ENCODE measurements around the gene PIGP. TPM values are rescaled to one million over a fixed set of nuclear protein-coding genes. Genes with fewer than 3 reads are reported as not detected.

PIGP gene
- total RNA-seq, 3 donors from 2014 or later (not counting 1 experiment from before 2014, with no cell fraction given): 6.5 to 10.4 (median 8.5) TPM

- WGBS (ENCODE audit: insufficient coverage): 78% methylated on average over 4 of the region's 4 CpGs
- no peaks in the 10 kb centered on the region for H3K27me3 ChIP-seq (ENCODE audit: control insufficient read depth, insufficient read depth, low read length)
- Mint-ChIP-seq H3K36me3 (no peaks in the 10 kb centered on the region), H3K4me1 (no peaks in the 10 kb centered on the region), H3K4me3 (no peak overlapping the region), H3K27ac (no peak overlapping the region), H3K9me3 (no peaks in the 10 kb centered on the region), H3K27me3 (ENCODE audit: low read depth in 2 of 2) (peaks cover 0 to 2% of the 10 kb centered on the region in 2 donors)
- H3K9me3 ChIP-seq (ENCODE audit: control insufficient read depth, insufficient read depth, low read length): no peaks in the 10 kb centered on the region
- no peaks in the 10 kb centered on the region for H3K36me3 ChIP-seq (ENCODE audit: control insufficient read depth, insufficient read depth, low read length)
- no peak overlapping the region for H3K4me3 ChIP-seq (ENCODE audit: low read length)
- DNase-seq: no peak
- H3K4me1 ChIP-seq (ENCODE audit: control insufficient read depth, insufficient read depth, low read length): no peaks in the 10 kb centered on the region
- intact Hi-C loops (cut with micrococcal nuclease): no loop called here
- ATAC-seq: no peak
- no peak overlapping the region for H3K27ac ChIP-seq (ENCODE audit: low read length)
- TF ChIP-seq CTCF (IDR thresholded peaks at IDR 0.05): no peak
These were observed 39.9 kb downstream of the PIGP start for GRCh38 chr21:37032877-37033471.

GRCh38 chr21:37032293-37032692, 40.6 kb downstream of the PIGP start:
- intact Hi-C loops (cut with micrococcal nuclease): no loop called here
- H3K4me1 Mint-ChIP-seq: no peaks in the 10 kb centered on the region
- Histone ChIP-seq H3K9me3 (ENCODE audit: control insufficient read depth, insufficient read depth, low read length) (no peaks in the 10 kb centered on the region), H3K27me3 (ENCODE audit: control insufficient read depth, insufficient read depth, low read length) (no peaks in the 10 kb centered on the region), H3K4me3 (ENCODE audit: low read length) (no peak overlapping the region), H3K36me3 (ENCODE audit: control insufficient read depth, insufficient read depth, low read length) (no peaks in the 10 kb centered on the region), H3K4me1 (ENCODE audit: control insufficient read depth, insufficient read depth, low read length) (no peaks in the 10 kb centered on the region), H3K27ac (ENCODE audit: low read length) (no peak overlapping the region)
- no peak for TF ChIP-seq CTCF (IDR thresholded peaks at IDR 0.05)
- H3K36me3 Mint-ChIP-seq: no peaks in the 10 kb centered on the region
- no peak for DNase-seq
- H3K27ac Mint-ChIP-seq: no peak overlapping the region
- peaks cover 0 to 2% of the 10 kb centered on the region in 2 donors for H3K27me3 Mint-ChIP-seq (ENCODE audit: low read depth in 2 of 2)
- no peaks in the 10 kb centered on the region for H3K9me3 Mint-ChIP-seq
- no peak overlapping the region for H3K4me3 Mint-ChIP-seq
- no peak for ATAC-seq
- WGBS (ENCODE audit: insufficient coverage): 81% methylated on average over 4 of the region's 5 CpGs

- H3K4me3 ChIP-seq (ENCODE audit: low read length): no peak overlapping the region
- Mint-ChIP-seq H3K27me3 (ENCODE audit: low read depth in 2 of 2) (peaks cover 5 to 9% of the 10 kb centered on the region in 2 donors), H3K9me3 (no peaks in the 10 kb centered on the region), H3K27ac (no peak overlapping the region), H3K36me3 (no peaks in the 10 kb centered on the region), H3K4me1 (no peaks in the 10 kb centered on the region), H3K4me3 (no peak overlapping the region)
- H3K36me3 ChIP-seq (ENCODE audit: control insufficient read depth, insufficient read depth, low read length): no peaks in the 10 kb centered on the region
- no peaks in the 10 kb centered on the region for H3K27me3 ChIP-seq (ENCODE audit: control insufficient read depth, insufficient read depth, low read length)
- no peaks in the 10 kb centered on the region for H3K4me1 ChIP-seq (ENCODE audit: control insufficient read depth, insufficient read depth, low read length)
- intact Hi-C loops (cut with micrococcal nuclease): no loop called here
- no peaks in the 10 kb centered on the region for H3K9me3 ChIP-seq (ENCODE audit: control insufficient read depth, insufficient read depth, low read length)
- DNase-seq: no peak
- no peak for ATAC-seq
- H3K27ac ChIP-seq (ENCODE audit: low read length): no peak overlapping the region
- 94% methylated on average over 4 of the region's 4 CpGs for WGBS (ENCODE audit: insufficient coverage)
- TF ChIP-seq CTCF (IDR thresholded peaks at IDR 0.05): no peak
These were observed 42.0 kb downstream of the PIGP start for GRCh38 chr21:37030864-37031263.

- no peak overlapping the region for H3K27ac Mint-ChIP-seq
- no peaks in the 10 kb centered on the region for H3K4me1 ChIP-seq (ENCODE audit: control insufficient read depth, insufficient read depth, low read length)
- intact Hi-C loops (cut with micrococcal nuclease): no loop called here
- H3K9me3 Mint-ChIP-seq: no peaks in the 10 kb centered on the region
- no peaks in the 10 kb centered on the region for H3K9me3 ChIP-seq (ENCODE audit: control insufficient read depth, insufficient read depth, low read length)
- 90% methylated on average over 4 of the region's 4 CpGs for WGBS (ENCODE audit: insufficient coverage)
- ATAC-seq (no peak), DNase-seq (no peak)
- H3K36me3 Mint-ChIP-seq: no peaks in the 10 kb centered on the region
- no peaks in the 10 kb centered on the region for H3K27me3 ChIP-seq (ENCODE audit: control insufficient read depth, insufficient read depth, low read length)
- H3K36me3 ChIP-seq (ENCODE audit: control insufficient read depth, insufficient read depth, low read length): no peaks in the 10 kb centered on the region
- no peak overlapping the region for H3K27ac ChIP-seq (ENCODE audit: low read length)
- no peak overlapping the region for H3K4me3 Mint-ChIP-seq
- no peaks in the 10 kb centered on the region for H3K4me1 Mint-ChIP-seq
- no peak for TF ChIP-seq CTCF (IDR thresholded peaks at IDR 0.05)
- peaks cover 5 to 9% of the 10 kb centered on the region in 2 donors for H3K27me3 Mint-ChIP-seq (ENCODE audit: low read depth in 2 of 2)
- no peak overlapping the region for H3K4me3 ChIP-seq (ENCODE audit: low read length)
These were observed 44.3 kb downstream of the PIGP start for GRCh38 chr21:37028570-37028969.

Measured in natural killer cell (primary cell).